HEK293 (cell line): ENCODE results near the gene LRBA.

Source experiments
- CTCF ChIA-PET: fragments of 350-600 bp; formaldehyde crosslinking; extraction: SDS; loops from one replicate; lab custom pipeline; 2021; ENCODE audit warnings: antibody characterized with exemption; lab: Yijun Ruan, JAX
- POLR2A ChIA-PET: fragments of 300-600 bp; formaldehyde crosslinking; extraction: SDS; loops from one replicate; lab custom pipeline; 2020; ENCODE audit warnings: antibody characterized with exemption, inconsistent platforms; lab: Yijun Ruan, JAX
- H3K27ac ChIP-seq: fragments of 200-500 bp; sonication (Bioruptor generic); 2 replicates; pipeline ENCODE4 v1.5.1; 2014; ENCODE audit warnings: low read depth, low read length, control low read depth, inconsistent platforms; ENCODE audit errors: extremely low read depth
- H3K36me3 ChIP-seq, 2 experiments: fragments of 200-500 bp in 1 of 2; sonication (Bioruptor generic) in 1 of 2; 1 replicate in 1 of 2; 2 replicates in 1 of 2; pipeline ENCODE4 v1.5.1; 2014 to 2017; ENCODE audit warnings: inconsistent platforms in 2 of 2, low read length in 2 of 2; ENCODE audit not compliant: control insufficient read depth in 2 of 2, insufficient read depth in 1 of 2
- H3K4me1 ChIP-seq: fragments of 200-500 bp; sonication (Bioruptor generic); 2 replicates; pipeline ENCODE4 v1.5.1; 2014; ENCODE audit warnings: mild to moderate bottlenecking, low read length, inconsistent platforms; ENCODE audit not compliant: control insufficient read depth, insufficient read depth
- H3K4me3 ChIP-seq: 2 replicates; pipeline ENCODE4 v1.5.1; 2011; ENCODE audit warnings: low read depth, mild to moderate bottlenecking, control low read depth, low read length, moderate library complexity
- H3K9me3 ChIP-seq: fragments of 200-500 bp; sonication (Bioruptor generic); 2 replicates; pipeline ENCODE4 v1.5.1; 2014; ENCODE audit warnings: low read depth, low read length, inconsistent platforms; ENCODE audit not compliant: control insufficient read depth, insufficient read depth
- ATF2 ChIP-seq: fragments of 450-650 bp; formaldehyde crosslinking; IDR thresholded peaks from 2 replicates; pipeline ENCODE4 v1.5.1; 2016; ENCODE audit warnings: missing biosample characterization, missing genetic modification characterization, low read depth
- CTCF ChIP-seq: fragments of 450-650 bp; formaldehyde crosslinking; IDR thresholded peaks from 2 replicates; pipeline ENCODE4 v1.5.1; 2016; ENCODE audit warnings: missing biosample characterization, missing genetic modification characterization
- IKZF3 ChIP-seq: fragments of 450-650 bp; IDR thresholded peaks from 2 replicates; pipeline ENCODE4 v1.5.0; 2018; ENCODE audit warnings: missing biosample characterization, mild to moderate bottlenecking, missing genetic modification characterization, moderate library complexity
- OVOL3 ChIP-seq: fragments of 450-650 bp; formaldehyde crosslinking; IDR thresholded peaks from 2 replicates; pipeline ENCODE4 v1.5.1; 2016; ENCODE audit warnings: missing biosample characterization, missing genetic modification characterization
- TRIM28 ChIP-seq: IDR thresholded peaks from 2 replicates; pipeline ENCODE4 v1.6.1; 2011; ENCODE audit warnings: low read length, control low read depth, borderline replicate concordance
- WT1 ChIP-seq: fragments of 450-650 bp; formaldehyde crosslinking; IDR thresholded peaks from 2 replicates; pipeline ENCODE4 v1.5.1; 2016; ENCODE audit warnings: missing biosample characterization, missing genetic modification characterization
- ZFP37 ChIP-seq: fragments of 450-650 bp; formaldehyde crosslinking; IDR thresholded peaks from 2 replicates; pipeline ENCODE4 v1.5.1; 2016; ENCODE audit warnings: missing biosample characterization, missing genetic modification characterization
- ZNF114 ChIP-seq: fragments of 450-650 bp; formaldehyde crosslinking; IDR thresholded peaks from 2 replicates; pipeline ENCODE4 v1.5.0; 2017; ENCODE audit warnings: missing biosample characterization, missing genetic modification characterization
- ZNF132 ChIP-seq: fragments of 450-650 bp; formaldehyde crosslinking; IDR thresholded peaks from 2 replicates; pipeline ENCODE4 v1.5.1; 2017; ENCODE audit warnings: missing biosample characterization, missing genetic modification characterization, borderline replicate concordance
- ZNF138 ChIP-seq: fragments of 450-650 bp; formaldehyde crosslinking; IDR thresholded peaks from 2 replicates; pipeline ENCODE4 v1.5.1; 2016; ENCODE audit warnings: missing biosample characterization, missing genetic modification characterization, borderline replicate concordance
- ZNF169 ChIP-seq: fragments of 450-650 bp; formaldehyde crosslinking; IDR thresholded peaks from 2 replicates; pipeline ENCODE4 v1.5.1; 2016; ENCODE audit warnings: missing biosample characterization, missing genetic modification characterization
- ZNF211 ChIP-seq: fragments of 450-650 bp; formaldehyde crosslinking; IDR thresholded peaks from 2 replicates; pipeline ENCODE4 v1.5.1; 2016; ENCODE audit warnings: low read depth, missing biosample characterization, missing genetic modification characterization
- ZNF223 ChIP-seq: fragments of 450-650 bp; formaldehyde crosslinking; IDR thresholded peaks from 2 replicates; pipeline ENCODE4 v1.5.1; 2016; ENCODE audit warnings: missing biosample characterization, missing genetic modification characterization
- ZNF24 ChIP-seq: fragments of 450-650 bp; formaldehyde crosslinking; IDR thresholded peaks from 2 replicates; pipeline ENCODE4 v1.5.1; 2016; ENCODE audit warnings: missing biosample characterization, missing genetic modification characterization
- ZNF354C ChIP-seq: fragments of 450-650 bp; formaldehyde crosslinking; IDR thresholded peaks from 2 replicates; pipeline ENCODE4 v1.5.1; 2016; ENCODE audit warnings: missing biosample characterization, missing genetic modification characterization, low read depth, borderline replicate concordance
- ZNF398 ChIP-seq: fragments of 450-650 bp; formaldehyde crosslinking; IDR thresholded peaks from 2 replicates; pipeline ENCODE4 v1.5.1; 2017; ENCODE audit warnings: missing biosample characterization, missing genetic modification characterization
- ZNF426 ChIP-seq: fragments of 450-650 bp; formaldehyde crosslinking; IDR thresholded peaks from 2 replicates; pipeline ENCODE4 v1.5.1; 2017; ENCODE audit warnings: missing biosample characterization, missing genetic modification characterization, mild to moderate bottlenecking, inconsistent platforms, moderate library complexity
- ZNF529 ChIP-seq: fragments of 450-650 bp; formaldehyde crosslinking; IDR thresholded peaks from 2 replicates; pipeline ENCODE4 v1.5.1; 2017; ENCODE audit warnings: missing genetic modification characterization, missing biosample characterization; ENCODE audit not compliant: insufficient replicate concordance
- ZNF561 ChIP-seq: fragments of 450-650 bp; IDR thresholded peaks from 2 replicates; pipeline ENCODE4 v1.5.1; 2018; ENCODE audit warnings: missing biosample characterization, missing genetic modification characterization, borderline replicate concordance
- ZNF585B ChIP-seq: fragments of 450-650 bp; formaldehyde crosslinking; IDR thresholded peaks from 2 replicates; pipeline ENCODE4 v1.5.1; 2016; ENCODE audit warnings: missing biosample characterization, missing genetic modification characterization
- ZNF626 ChIP-seq: fragments of 450-650 bp; sonication (Bioruptor Pico); formaldehyde crosslinking; IDR thresholded peaks from 2 replicates; pipeline ENCODE4 v1.5.1; 2018; ENCODE audit warnings: missing biosample characterization, missing genetic modification characterization, inconsistent platforms
- ZNF629 ChIP-seq: fragments of 450-650 bp; formaldehyde crosslinking; IDR thresholded peaks from 2 replicates; pipeline ENCODE4 v1.5.1; 2017; ENCODE audit warnings: missing biosample characterization, missing genetic modification characterization
- ZNF654 ChIP-seq: fragments of 450-650 bp; formaldehyde crosslinking; IDR thresholded peaks from 2 replicates; pipeline ENCODE4 v1.5.1; 2016; ENCODE audit warnings: low read depth, missing biosample characterization, missing genetic modification characterization
- ZNF704 ChIP-seq: fragments of 450-650 bp; formaldehyde crosslinking; IDR thresholded peaks from 2 replicates; pipeline ENCODE4 v1.5.1; 2016; ENCODE audit warnings: missing biosample characterization, missing genetic modification characterization
- ZNF747 ChIP-seq: fragments of 450-650 bp; formaldehyde crosslinking; IDR thresholded peaks from 2 replicates; pipeline ENCODE4 v1.5.1; 2016; ENCODE audit warnings: missing biosample characterization, missing genetic modification characterization
- ZNF791 ChIP-seq: fragments of 450-650 bp; formaldehyde crosslinking; IDR thresholded peaks from 2 replicates; pipeline ENCODE4 v1.5.1; 2016; ENCODE audit warnings: missing biosample characterization, missing genetic modification characterization
- ZSCAN18 ChIP-seq: fragments of 450-650 bp; formaldehyde crosslinking; IDR thresholded peaks from 2 replicates; pipeline ENCODE4 v1.5.1; 2016; ENCODE audit warnings: missing biosample characterization, missing genetic modification characterization

The LRBA gene

GRCh38 chr4:150699599-150699998 lies 315.5 kb downstream of the LRBA start:
- no peak overlapping the region for H3K27ac ChIP-seq
- POLR2A ChIA-PET = no interaction called here
- H3K36me3 ChIP-seq = no peaks in the 10 kb centered on the region
- H3K4me1 ChIP-seq = no peaks in the 10 kb centered on the region
- CTCF ChIA-PET = interaction anchor here (0.8 kb wide), 1 partner anchor 112 kb away, joined by 3 read pairs; no protein-coding TSS in a partner anchor
- H3K9me3 ChIP-seq = no peaks in the 10 kb centered on the region
- H3K4me3 ChIP-seq = no peak overlapping the region
- TF ChIP-seq ZNF398 (tag by site-specific recombination) (no peak), ATF2 (no peak), ZNF223 (tag by site-specific recombination) (no peak), OVOL3 (tag by site-specific recombination) (no peak), IKZF3 (tag by site-specific recombination) (no peak), ZNF791 (tag by site-specific recombination) (no peak), ZNF169 (tag by site-specific recombination) (no peak), ZNF747 (no peak), ZNF354C (no peak), ZNF211 (tag by site-specific recombination) (no peak), ZNF561 (tag by site-specific recombination) (no peak), ZNF654 (tag by site-specific recombination) (no peak), TRIM28 (no peak), CTCF (tag by site-specific recombination) (no peak)

GRCh38 chr4:150695162-150695561 lies 319.9 kb downstream of the LRBA start:
- Histone ChIP-seq H3K36me3 (no peaks in the 10 kb centered on the region), H3K4me1 (no peaks in the 10 kb centered on the region), H3K4me3 (no peak overlapping the region), H3K27ac (no peak overlapping the region), H3K9me3 (no peaks in the 10 kb centered on the region)
- POLR2A ChIA-PET = no interaction called here
- TF ChIP-seq ZNF529 (tag by site-specific recombination) (no peak), ZNF629 (no peak), ZNF132 (tag by site-specific recombination) (no peak)
- CTCF ChIA-PET = no interaction called here

GRCh38 chr4:150694438-150694837 lies 320.6 kb downstream of the LRBA start:
- H3K9me3 ChIP-seq = no peaks in the 10 kb centered on the region
- H3K4me1 ChIP-seq = no peaks in the 10 kb centered on the region
- no peak overlapping the region for H3K27ac ChIP-seq
- ChIA-PET CTCF (interaction anchor here (0.9 kb wide), 1 partner anchor 685 kb away, joined by 3 read pairs; no protein-coding TSS in a partner anchor), POLR2A (no interaction called here)
- H3K36me3 ChIP-seq = no peaks in the 10 kb centered on the region; a peak in 1 of 3 replicates
- H3K4me3 ChIP-seq = no peak overlapping the region
- no peak for TF ChIP-seq ZNF114 (tag by site-specific recombination)
- no peak for TF ChIP-seq ZNF704 (tag by site-specific recombination)
- TF ChIP-seq ZNF24 (tag by site-specific recombination) = no peak
- no peak for TF ChIP-seq ZNF585B
- no peak for TF ChIP-seq WT1 (tag by site-specific recombination)
- no peak for TF ChIP-seq ZNF426 (tag by site-specific recombination)
- no peak for TF ChIP-seq ZNF626
- TF ChIP-seq ZFP37 (tag by site-specific recombination) = no peak
- TF ChIP-seq ZNF138 (tag by site-specific recombination) = no peak
- no peak for TF ChIP-seq ZSCAN18 (tag by site-specific recombination)
